Measurements from ENCODE around the gene CELF5.

DNA sequence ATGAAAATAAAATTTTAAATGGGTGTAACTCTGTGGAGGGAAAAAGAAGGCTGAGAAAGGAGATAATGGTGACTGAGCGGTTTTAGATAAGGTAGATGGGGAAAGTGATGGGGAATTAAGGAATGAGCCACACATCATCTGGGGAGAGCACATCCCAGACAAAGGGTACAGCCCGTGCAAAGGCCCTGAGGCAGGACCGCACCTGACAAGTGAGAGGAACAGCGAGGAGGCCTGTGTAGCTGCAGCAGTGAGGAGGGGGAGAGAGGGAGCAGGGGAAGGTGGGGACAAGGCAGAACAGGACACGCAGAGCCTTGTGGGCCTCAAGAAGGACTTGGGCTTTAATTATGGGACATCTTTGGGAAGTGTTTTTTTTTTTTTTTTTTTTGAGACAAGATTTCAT lies 1.8 kb upstream of the CELF5 start:
- no peak for TF ChIP-seq CTCF (IDR thresholded peaks at IDR 0.05 in 2 of 3, conservative IDR thresholded peaks at IDR 0.05 in 1 of 3; ENCODE audit: control insufficient read depth in 2 of 3, extremely low read depth in 1 of 3, insufficient read depth in 1 of 3, low read depth in 3 of 3, low read length in 3 of 3)
- TF ChIP-seq ZSCAN29 (IDR thresholded peaks at IDR 0.05): no peak
- TF ChIP-seq, protein P1, sequence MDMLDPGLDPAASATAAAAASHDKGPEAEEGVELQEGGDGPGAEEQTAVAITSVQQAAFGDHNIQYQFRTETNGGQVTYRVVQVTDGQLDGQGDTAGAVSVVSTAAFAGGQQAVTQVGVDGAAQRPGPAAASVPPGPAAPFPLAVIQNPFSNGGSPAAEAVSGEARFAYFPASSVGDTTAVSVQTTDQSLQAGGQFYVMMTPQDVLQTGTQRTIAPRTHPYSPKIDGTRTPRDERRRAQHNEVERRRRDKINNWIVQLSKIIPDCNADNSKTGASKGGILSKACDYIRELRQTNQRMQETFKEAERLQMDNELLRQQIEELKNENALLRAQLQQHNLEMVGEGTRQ (IDR thresholded peaks at IDR 0.05; ENCODE audit: borderline replicate concordance, low read depth, low read length): no peak
- no peak for TF ChIP-seq SIN3A (IDR thresholded peaks at IDR 0.05; ENCODE audit: low read depth, low read length)
- no peak for TF ChIP-seq BHLHE40 (IDR thresholded peaks at IDR 0.05; ENCODE audit: borderline replicate concordance in 1 of 2, low read depth in 2 of 2, low read length in 1 of 2)
